ENCODE results near the gene FOXP1. TPM values are rescaled to one million over a fixed set of nuclear protein-coding genes. Genes with fewer than 3 reads are reported as not detected.

Gene FOXP1
- polyA plus RNA-seq, 4 donors: 4.9 to 66.5 (median 15.3) TPM

GRCh38 chr3:71486831-71487230, 96.7 kb downstream of the FOXP1 start:
- Histone ChIP-seq H3K27ac (ENCODE audit: low read depth in 1 of 3, low read length in 2 of 3) (no peak overlapping the region), H3K4me1 (ENCODE audit: control insufficient read depth in 3 of 3, insufficient read depth in 2 of 3, low read depth in 1 of 3, low read length in 2 of 3) (no peaks in the 10 kb centered on the region), H3K9me3 (ENCODE audit: control insufficient read depth in 2 of 2, insufficient read depth in 1 of 2, low read depth in 1 of 2, low read length in 1 of 2) (peaks cover 0 to 10% of the 10 kb centered on the region in 2 donors), H3K27me3 (ENCODE audit: control insufficient read depth in 3 of 3, insufficient read depth in 3 of 3, low read length in 3 of 3) (no peaks in the 10 kb centered on the region), H3K4me3 (ENCODE audit: low read depth in 1 of 3, low read length in 3 of 3) (no peak overlapping the region), H3K36me3 (ENCODE audit: control insufficient read depth in 3 of 3, insufficient read depth in 2 of 3, low read depth in 1 of 3, low read length in 3 of 3) (peaks cover 0 to 18% (median 2%) of the 10 kb centered on the region in 3 donors)
- 81 to 96% (median 94%) methylated on average over 6 of the region's 6 CpGs for WGBS, 3 donors
- FAIRE-seq: no peak
- no peak for DNase-seq

- no peak overlapping the region for H3K27ac ChIP-seq (ENCODE audit: low read depth in 1 of 3, low read length in 2 of 3)
- peaks cover 0 to 1% of the 10 kb centered on the region in 2 donors for H3K9me3 ChIP-seq (ENCODE audit: control insufficient read depth in 2 of 2, insufficient read depth in 1 of 2, low read depth in 1 of 2, low read length in 1 of 2)
- 66 to 88% (median 81%) methylated on average over 1 of the region's 1 CpG for WGBS, 3 donors
- FAIRE-seq (no peak), DNase-seq (no peak)
- no peaks in the 10 kb centered on the region for H3K27me3 ChIP-seq (ENCODE audit: control insufficient read depth in 3 of 3, insufficient read depth in 3 of 3, low read length in 3 of 3)
- H3K36me3 ChIP-seq (ENCODE audit: control insufficient read depth in 3 of 3, insufficient read depth in 2 of 3, low read depth in 1 of 3, low read length in 3 of 3): peaks cover 0 to 13% (median 0%) of the 10 kb centered on the region in 3 donors
- no peaks in the 10 kb centered on the region for H3K4me1 ChIP-seq (ENCODE audit: control insufficient read depth in 3 of 3, insufficient read depth in 2 of 3, low read depth in 1 of 3, low read length in 2 of 3)
- H3K4me3 ChIP-seq (ENCODE audit: low read depth in 1 of 3, low read length in 3 of 3): no peak overlapping the region
Observed at GRCh38 chr3:71485896-71486295, 97.6 kb downstream of the FOXP1 start.

GRCh38 chr3:71484452-71484851, 99.1 kb downstream of the FOXP1 start:
- no peak for DNase-seq
- 89 to 97% (median 94%) methylated on average over 5 of the region's 5 CpGs for whole genome bisulfite sequencing, 3 donors
- Histone ChIP-seq H3K9me3 (ENCODE audit: control insufficient read depth in 2 of 2, insufficient read depth in 1 of 2, low read depth in 1 of 2, low read length in 1 of 2) (no peaks in the 10 kb centered on the region), H3K27ac (ENCODE audit: low read depth in 1 of 3, low read length in 2 of 3) (no peak overlapping the region), H3K4me1 (ENCODE audit: control insufficient read depth in 3 of 3, insufficient read depth in 2 of 3, low read depth in 1 of 3, low read length in 2 of 3) (no peaks in the 10 kb centered on the region), H3K27me3 (ENCODE audit: control insufficient read depth in 3 of 3, insufficient read depth in 3 of 3, low read length in 3 of 3) (no peaks in the 10 kb centered on the region), H3K36me3 (ENCODE audit: control insufficient read depth in 3 of 3, insufficient read depth in 2 of 3, low read depth in 1 of 3, low read length in 3 of 3) (peaks cover 0 to 7% (median 0%) of the 10 kb centered on the region in 3 donors), H3K4me3 (ENCODE audit: low read depth in 1 of 3, low read length in 3 of 3) (no peak overlapping the region)
- FAIRE-seq: no peak

GRCh38 chr3:71484047-71484446, 99.5 kb downstream of the FOXP1 start:
- FAIRE-seq (no peak), DNase-seq (no peak)
- no peaks in the 10 kb centered on the region for H3K27me3 ChIP-seq (ENCODE audit: control insufficient read depth in 3 of 3, insufficient read depth in 3 of 3, low read length in 3 of 3)
- no peak overlapping the region for H3K27ac ChIP-seq (ENCODE audit: low read depth in 1 of 3, low read length in 2 of 3)
- H3K9me3 ChIP-seq (ENCODE audit: control insufficient read depth in 2 of 2, insufficient read depth in 1 of 2, low read depth in 1 of 2, low read length in 1 of 2): no peaks in the 10 kb centered on the region
- 72 to 80% (median 74%) methylated on average over 2 of the region's 2 CpGs for WGBS, 3 donors
- peaks cover 0 to 5% (median 0%) of the 10 kb centered on the region in 3 donors for H3K36me3 ChIP-seq (ENCODE audit: control insufficient read depth in 3 of 3, insufficient read depth in 2 of 3, low read depth in 1 of 3, low read length in 3 of 3)
- no peak overlapping the region for H3K4me3 ChIP-seq (ENCODE audit: low read depth in 1 of 3, low read length in 3 of 3)
- no peaks in the 10 kb centered on the region for H3K4me1 ChIP-seq (ENCODE audit: control insufficient read depth in 3 of 3, insufficient read depth in 2 of 3, low read depth in 1 of 3, low read length in 2 of 3)

- H3K9me3 ChIP-seq (ENCODE audit: control insufficient read depth in 2 of 2, insufficient read depth in 1 of 2, low read depth in 1 of 2, low read length in 1 of 2): no peaks in the 10 kb centered on the region
- H3K4me1 ChIP-seq (ENCODE audit: control insufficient read depth in 3 of 3, insufficient read depth in 2 of 3, low read depth in 1 of 3, low read length in 2 of 3): no peaks in the 10 kb centered on the region
- FAIRE-seq (no peak), DNase-seq (no peak)
- H3K27me3 ChIP-seq (ENCODE audit: control insufficient read depth in 3 of 3, insufficient read depth in 3 of 3, low read length in 3 of 3): no peaks in the 10 kb centered on the region
- peaks cover 0 to 2% (median 0%) of the 10 kb centered on the region in 3 donors for H3K36me3 ChIP-seq (ENCODE audit: control insufficient read depth in 3 of 3, insufficient read depth in 2 of 3, low read depth in 1 of 3, low read length in 3 of 3)
- H3K4me3 ChIP-seq (ENCODE audit: low read depth in 1 of 3, low read length in 3 of 3): no peak overlapping the region
- 88 to 96% (median 93%) methylated on average over 5 of the region's 5 CpGs for WGBS, 3 donors
- no peak overlapping the region for H3K27ac ChIP-seq (ENCODE audit: low read depth in 1 of 3, low read length in 2 of 3)
Observed at GRCh38 chr3:71482771-71483170, 100.8 kb downstream of the FOXP1 start.

GRCh38 chr3:71478568-71478967, 105.0 kb downstream of the FOXP1 start:
- Histone ChIP-seq H3K36me3 (ENCODE audit: control insufficient read depth in 3 of 3, insufficient read depth in 2 of 3, low read depth in 1 of 3, low read length in 3 of 3) (peaks cover 0 to 9% (median 0%) of the 10 kb centered on the region in 3 donors), H3K9me3 (ENCODE audit: control insufficient read depth in 2 of 2, insufficient read depth in 1 of 2, low read depth in 1 of 2, low read length in 1 of 2) (peaks cover 0 to 6% of the 10 kb centered on the region in 2 donors), H3K4me3 (ENCODE audit: low read depth in 1 of 3, low read length in 3 of 3) (no peak overlapping the region), H3K27me3 (ENCODE audit: control insufficient read depth in 3 of 3, insufficient read depth in 3 of 3, low read length in 3 of 3) (no peaks in the 10 kb centered on the region), H3K4me1 (ENCODE audit: control insufficient read depth in 3 of 3, insufficient read depth in 2 of 3, low read depth in 1 of 3, low read length in 2 of 3) (no peaks in the 10 kb centered on the region), H3K27ac (ENCODE audit: low read depth in 1 of 3, low read length in 2 of 3) (no peak overlapping the region)
- no peak for FAIRE-seq
- DNase-seq: no peak
- WGBS, 3 donors: 82 to 93% (median 83%) methylated on average over 2 of the region's 2 CpGs

- peaks cover 0 to 7% (median 0%) of the 10 kb centered on the region in 3 donors for H3K36me3 ChIP-seq (ENCODE audit: control insufficient read depth in 3 of 3, insufficient read depth in 2 of 3, low read depth in 1 of 3, low read length in 3 of 3)
- H3K27ac ChIP-seq (ENCODE audit: low read depth in 1 of 3, low read length in 2 of 3): no peak overlapping the region
- no peak for FAIRE-seq
Observed at GRCh38 chr3:71476950-71477349, 106.6 kb downstream of the FOXP1 start.

GRCh38 chr3:71469138-71469435, 114.4 kb downstream of the FOXP1 start:
- no peak for FAIRE-seq

More at GRCh38 chr3:71476950-71477349, 106.6 kb downstream of the FOXP1 start:
- no peaks in the 10 kb centered on the region for H3K4me1 ChIP-seq (ENCODE audit: control insufficient read depth in 3 of 3, insufficient read depth in 2 of 3, low read depth in 1 of 3, low read length in 2 of 3)
- no peaks in the 10 kb centered on the region for H3K27me3 ChIP-seq (ENCODE audit: control insufficient read depth in 3 of 3, insufficient read depth in 3 of 3, low read length in 3 of 3)
- no peak overlapping the region for H3K4me3 ChIP-seq (ENCODE audit: low read depth in 1 of 3, low read length in 3 of 3)
- no peak for DNase-seq
- H3K9me3 ChIP-seq (ENCODE audit: control insufficient read depth in 2 of 2, insufficient read depth in 1 of 2, low read depth in 1 of 2, low read length in 1 of 2): peaks cover 0 to 7% of the 10 kb centered on the region in 2 donors
- WGBS, 3 donors: 95 to 100% (median 97%) methylated on average over 2 of the region's 2 CpGs

More at GRCh38 chr3:71469138-71469435, 114.4 kb downstream of the FOXP1 start:
- WGBS, 3 donors: 38 to 52% (median 39%) methylated on average over 1 of the region's 1 CpG
- H3K4me1 ChIP-seq (ENCODE audit: control insufficient read depth in 3 of 3, insufficient read depth in 2 of 3, low read depth in 1 of 3, low read length in 2 of 3): no peaks in the 10 kb centered on the region
- H3K36me3 ChIP-seq (ENCODE audit: control insufficient read depth in 3 of 3, insufficient read depth in 2 of 3, low read depth in 1 of 3, low read length in 3 of 3): peaks cover 0 to 4% (median 0%) of the 10 kb centered on the region in 3 donors
- no peaks in the 10 kb centered on the region for H3K27me3 ChIP-seq (ENCODE audit: control insufficient read depth in 3 of 3, insufficient read depth in 3 of 3, low read length in 3 of 3)
- H3K4me3 ChIP-seq (ENCODE audit: low read depth in 1 of 3, low read length in 3 of 3): no peak overlapping the region
- H3K27ac ChIP-seq (ENCODE audit: low read depth in 1 of 3, low read length in 2 of 3): no peak overlapping the region
- DNase-seq: no peak
- peaks cover 0 to 4% of the 10 kb centered on the region in 2 donors for H3K9me3 ChIP-seq (ENCODE audit: control insufficient read depth in 2 of 2, insufficient read depth in 1 of 2, low read depth in 1 of 2, low read length in 1 of 2)

Data from small intestine (tissue), 7 donors.